HL-60/S4 (cell line): Measurements from ENCODE around the gene NOTO.

Experiments used
- in situ Hi-C: fragments of 300-500 bp; cut with MboI; formaldehyde crosslinking; loops from 2 replicates; pipeline ENCODE4 v1.14.3; 2022; ENCODE audit warnings: low sequenced_read_pairs

The NOTO gene

GRCh38 chr2:73233154-73233931 lies 31.0 kb downstream of the NOTO start, which contains the start of gene PRADC1:
Gene PRADC1, minus strand, starts transcription at chr2:73233239. Its CDS starts 79 bp downstream, at chr2:73233160.
- in situ Hi-C loops, result no loop called here

- in situ Hi-C loops, result no loop called here
Measured at GRCh38 chr2:73233932-73234832, 31.8 kb downstream of the NOTO start, which contains the start of gene CCT7. Gene CCT7, plus strand, starts transcription at chr2:73234308. Its CDS starts 71 bp downstream, at chr2:73234379.

- in situ Hi-C loops, result no loop called here
Measured at GRCh38 chr2:73235315-73236028, 33.1 kb downstream of the NOTO start.

- in situ Hi-C loops, result no loop called here
Measured at GRCh38 chr2:73237168-73237567, 34.8 kb downstream of the NOTO start.

GRCh38 chr2:73238149-73238548 lies 35.8 kb downstream of the NOTO start:
- in situ Hi-C loops, result no loop called here

- in situ Hi-C loops, result no loop called here
Measured at GRCh38 chr2:73238976-73239375, 36.6 kb downstream of the NOTO start.

GRCh38 chr2:73239776-73240175 lies 37.4 kb downstream of the NOTO start:
- in situ Hi-C loops, result no loop called here

- in situ Hi-C loops, result no loop called here
Measured at GRCh38 chr2:73243884-73244570, 41.7 kb downstream of the NOTO start.

- in situ Hi-C loops, result no loop called here
Measured at GRCh38 chr2:73244580-73244979, 42.2 kb downstream of the NOTO start.

GRCh38 chr2:73246850-73247249 lies 44.5 kb downstream of the NOTO start:
- in situ Hi-C loops, result no loop called here

- in situ Hi-C loops, result no loop called here
Measured at GRCh38 chr2:73249636-73250035, 47.3 kb downstream of the NOTO start.

- in situ Hi-C loops, result no loop called here
Measured at GRCh38 chr2:73250872-73251846, 48.8 kb downstream of the NOTO start.

- in situ Hi-C loops, result no loop called here
Measured at GRCh38 chr2:73252238-73253027, 50.1 kb downstream of the NOTO start.

GRCh38 chr2:73253400-73253799 lies 51.0 kb downstream of the NOTO start:
- in situ Hi-C loops, result no loop called here

GRCh38 chr2:73253901-73254300 lies 51.5 kb downstream of the NOTO start:
- in situ Hi-C loops, result no loop called here

GRCh38 chr2:73254343-73255006 lies 52.1 kb downstream of the NOTO start:
- in situ Hi-C loops, result no loop called here

GRCh38 chr2:73255007-73255644 lies 52.8 kb downstream of the NOTO start:
- in situ Hi-C loops, result no loop called here
